AG04450 (cell line): ENCODE data around the gene KMT2B. TPM values are rescaled to one million over a fixed set of nuclear protein-coding genes. Genes with fewer than 3 reads are reported as not detected.

Experiments
- CTCF ChIA-PET: fragments of 300-600, 350-600 bp; formaldehyde crosslinking; extraction: SDS; loops from one replicate; lab custom pipeline; 2022; ENCODE audit warnings: antibody characterized with exemption, inconsistent platforms; lab: Charles Lee
- POLR2A ChIA-PET: fragments of 350-600 bp; formaldehyde crosslinking; extraction: SDS; loops from one replicate; lab custom pipeline; 2021; ENCODE audit warnings: antibody characterized with exemption, inconsistent platforms; lab: Yijun Ruan, JAX
- DNase-seq: peaks from one replicate; pipeline ENCODE4 v3.0.0-alpha.2; 2011; ENCODE audit warnings: low read depth, low spot score
- H3K27ac ChIP-seq: one replicate; pipeline ENCODE4 v1.5.1; 2012; ENCODE audit warnings: low read depth, low read length, control low read depth
- H3K27me3 ChIP-seq: one replicate; pipeline ENCODE4 v1.6.0; 2012; ENCODE audit warnings: low read length; ENCODE audit not compliant: control insufficient read depth, insufficient read depth
- H3K4me3 ChIP-seq: 2 replicates; pipeline ENCODE4 v1.5.1; 2011; ENCODE audit warnings: mild to moderate bottlenecking, low read depth, low read length, control low read depth
- H3K9me3 ChIP-seq: 2 replicates; pipeline ENCODE4 v1.5.1; 2012; ENCODE audit warnings: low read length; ENCODE audit not compliant: control insufficient read depth, insufficient read depth
- CTCF ChIP-seq: IDR thresholded peaks from 2 replicates; pipeline ENCODE4 v1.5.1; 2011; ENCODE audit warnings: low read depth, low read length, control low read depth, inconsistent platforms
- polyA plus RNA-seq: library from polyadenylated mRNA; depleted of rRNA; stranded (reverse); fragments of >200 nt; gene quantifications from 2 replicates; pipeline ENCODE4 v1.2.3, GENCODE V29; 2011

The KMT2B gene
- polyA plus RNA-seq, 1 experiment, result 6.1 TPM

- H3K27ac ChIP-seq, result peak overlapping the region; percentile 99
- TF ChIP-seq CTCF, result no peak
- no peak for DNase-seq
- peak overlapping the region; percentile 66 for H3K4me3 ChIP-seq
- no peaks in the 10 kb centered on the region for H3K27me3 ChIP-seq
- ChIA-PET POLR2A (interaction anchor here (1.8 to 2.2 kb wide), 2 partner anchors 8 to 15 kb away, joined by 16 to 20 read pairs; partner anchors contain the start of gene LIN37), CTCF (no interaction called here)
- H3K9me3 ChIP-seq, result no peaks in the 10 kb centered on the region
These were observed 38.0 kb downstream of the KMT2B start for GRCh38 chr19:35755550-35756376.

GRCh38 chr19:35756377-35757230 lies 38.8 kb downstream of the KMT2B start, which contains the start of gene HSPB6:
Gene HSPB6 (minus strand): TSS chr19:35757029. CDS start chr19:35757008, 21 bp downstream.
- ChIA-PET POLR2A (interaction anchor here (0.6 to 2.4 kb wide), 5 partner anchors 8 to 238 kb away, joined by 3 to 20 read pairs (median 10); partner anchors contain the start of genes LIN37, PSENEN and U2AF1L4), CTCF (interaction anchor here (1.0 kb wide), 1 partner anchor 8 kb away, joined by 3 read pairs; the partner anchor contains the start of gene LIN37)
- no peaks in the 10 kb centered on the region for H3K27me3 ChIP-seq
- no peak for DNase-seq
- H3K27ac ChIP-seq, result peak within 1 kb of the TSS; percentile 99
- H3K4me3 ChIP-seq, result peak within 1 kb of the TSS; percentile 66
- no peak for TF ChIP-seq CTCF
- H3K9me3 ChIP-seq, result no peaks in the 10 kb centered on the region

DNA sequence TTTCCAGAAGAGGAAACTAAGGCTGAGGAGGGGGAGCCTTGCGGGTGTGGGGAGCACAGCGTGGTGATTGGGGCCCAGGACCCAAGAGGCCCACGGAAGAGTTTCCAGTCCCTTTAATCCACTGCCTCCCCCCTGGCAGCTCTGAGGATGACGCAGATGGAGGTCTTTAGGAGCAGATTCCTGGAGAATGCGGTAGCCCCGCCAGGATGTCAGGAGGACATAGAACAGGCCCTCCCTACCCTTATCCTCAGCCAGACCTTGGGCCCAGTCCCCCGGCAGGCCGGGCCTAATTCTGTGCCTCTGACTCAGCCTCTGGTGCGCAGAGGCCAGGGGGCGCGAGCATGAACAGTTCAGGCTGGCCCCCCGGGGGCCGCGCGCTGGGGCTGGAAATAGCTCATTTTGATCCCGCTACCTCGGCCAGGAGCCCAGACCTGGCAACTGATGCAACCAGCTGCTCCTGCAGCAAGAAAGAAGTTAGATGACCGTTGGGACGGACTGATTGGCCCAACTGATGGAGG lies 39.5 kb downstream of the KMT2B start:
- DNase-seq, result peak; percentile 85
- ChIA-PET CTCF (interaction anchor here (1.0 kb wide), 1 partner anchor 9 kb away, joined by 3 read pairs; the partner anchor contains the start of gene LIN37), POLR2A (interaction anchor here (0.6 to 2.4 kb wide), 5 partner anchors 8 to 17 kb away, joined by 3 to 20 read pairs (median 10); partner anchors contain the start of genes LIN37, PSENEN and U2AF1L4)
- no peak for TF ChIP-seq CTCF
- Histone ChIP-seq H3K4me3 (peak overlapping the region; percentile 66), H3K27ac (peak overlapping the region; percentile 99), H3K27me3 (no peaks in the 10 kb centered on the region), H3K9me3 (no peaks in the 10 kb centered on the region)

DNA sequence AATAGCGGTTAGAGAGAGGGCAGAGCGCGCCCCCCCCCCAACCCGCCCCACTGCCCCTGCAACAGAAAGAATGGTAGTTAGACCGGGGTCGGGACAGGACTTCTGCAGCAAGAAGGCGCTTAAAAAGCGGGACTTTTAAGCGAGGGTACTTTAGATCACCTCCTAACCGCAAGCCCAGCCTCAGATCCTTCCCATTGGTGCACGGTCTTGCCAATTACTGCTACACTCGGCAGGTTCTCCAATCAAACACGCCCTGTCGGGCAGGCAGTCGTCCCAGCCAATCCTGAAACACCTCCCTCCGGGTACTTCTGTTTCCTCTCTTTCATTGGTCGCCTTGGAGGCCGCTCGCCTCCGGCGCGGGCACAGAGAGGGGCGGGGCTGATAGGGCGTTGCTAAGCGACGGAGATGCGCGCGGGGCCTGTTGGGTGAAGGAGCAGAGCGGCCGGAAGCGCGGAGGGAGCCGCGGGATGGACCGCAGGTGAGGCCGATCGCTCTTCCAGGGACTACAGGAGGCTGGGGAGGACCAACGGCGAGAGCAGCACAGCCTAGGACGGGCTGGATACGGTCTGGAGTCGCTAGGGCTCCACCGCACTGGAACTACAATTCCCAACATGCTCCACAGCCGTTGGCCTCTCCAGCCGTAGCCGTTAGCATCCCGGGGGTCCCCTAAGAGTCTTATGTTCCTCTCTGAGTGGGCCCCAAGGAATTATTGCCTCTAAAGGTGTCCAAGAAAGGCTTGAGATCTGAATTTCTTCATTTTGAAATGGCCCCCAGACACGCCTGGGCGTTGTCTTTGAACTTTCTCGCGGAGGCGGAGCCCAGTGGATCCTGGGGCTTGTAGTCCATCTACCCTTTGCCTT lies 40.2 kb downstream of the KMT2B start, which contains the start of gene PROSER3:
Gene PROSER3, plus strand, starts transcription at position 428 of the 860 bp plus-strand sequence. Its CDS starts 40 bp downstream, at position 468.
- peak; percentile 100 for DNase-seq
- peak within 1 kb of the TSS; percentile 100 for H3K4me3 ChIP-seq
- ChIA-PET POLR2A (interaction anchor here (0.7 to 2.4 kb wide), 4 partner anchors 8 to 18 kb away, joined by 3 to 20 read pairs (median 13); partner anchors contain the start of genes LIN37, PSENEN and U2AF1L4), CTCF (interaction anchor here (1.0 kb wide), 1 partner anchor 10 kb away, joined by 3 read pairs; the partner anchor contains the start of gene LIN37)
- H3K27me3 ChIP-seq, result no peaks in the 10 kb centered on the region
- no peak for TF ChIP-seq CTCF
- peak within 1 kb of the TSS; percentile 99 for H3K27ac ChIP-seq
- no peaks in the 10 kb centered on the region for H3K9me3 ChIP-seq
